ENCODE measurements around the gene ANKMY1. TPM values are rescaled to one million over a fixed set of nuclear protein-coding genes. Genes with fewer than 3 reads are reported as not detected.

ANKMY1 gene
- total and polyA plus RNA-seq, 2 of the 13 experiments (the other 11 are each of a cell fraction or from before 2014, with no cell fraction given), result 11.7 to 18.8 TPM

- BruUV-seq (replicated peaks), result no TSS peak
- H3K9me3 ChIP-seq (ENCODE audit: low read length), result no peaks in the 10 kb centered on the region
- H3K79me2 ChIP-seq (ENCODE audit: insufficient read depth, low read length), result no peaks in the 10 kb centered on the region
- intact Hi-C loops (cut with micrococcal nuclease; ENCODE audit: unreplicated experiment) (no loop called here), in situ Hi-C loops (cut with HindIII; ENCODE audit: extremely low pct_ligation_motif_present, low pct_unique_long_range_greater_than_20kb) (no loop called here)
- H2AFZ ChIP-seq (ENCODE audit: low read length), result no peak overlapping the region
- POLR2A ChIA-PET, result interaction anchor here (1.1 kb wide), 1 partner anchor 181 kb away, joined by 4 read pairs; no protein-coding TSS in a partner anchor
- 0 out of 3 replicates have a peak, but pooled peaks have one; percentile 1 for ATAC-seq
- WGBS (ENCODE audit: low lambda C conversion rate), result 17% methylated on average over 26 of the region's 34 CpGs
- H3K9ac ChIP-seq (ENCODE audit: insufficient read depth, low read depth, low read length), result no peak overlapping the region
- no peaks in the 10 kb centered on the region for H3K36me3 ChIP-seq (replicated peaks in 1 of 2; ENCODE audit: control insufficient read depth in 1 of 2, insufficient read depth in 2 of 2, low read length in 2 of 2)
- H3K4me3 ChIP-seq (replicated peaks in 1 of 3; ENCODE audit: insufficient read depth in 1 of 3, low read depth in 2 of 3, low read length in 3 of 3), result no peak overlapping the region
- H3K27ac ChIP-seq (ENCODE audit: extremely low read length, insufficient read depth, low read length), result no peak overlapping the region
- TF ChIP-seq CENPT (CRISPR knock-in tag; IDR thresholded peaks at IDR 0.05; ENCODE audit: low read depth), result 0 out of 2 replicates have a peak, but pooled peaks have one; percentile 32
- 0 out of 2 replicates have a peak, but pooled peaks have one; percentile 2 for TF ChIP-seq ZNF800 (CRISPR knock-in tag; IDR thresholded peaks at IDR 0.05)
- no peak for TF ChIP-seq SAFB2 (CRISPR knock-in tag; IDR thresholded peaks at IDR 0.05; ENCODE audit: borderline replicate concordance, low read depth)
- no peak overlapping the region for H3K4me2 ChIP-seq (ENCODE audit: low read depth, low read length)
- FAIRE-seq, result no peak
- no peak for DNase-seq (ENCODE audit: low spot score)
- CTCF ChIA-PET (ENCODE audit: low intra/inter-chr PET ratio, low total read pairs), result no interaction called here
- H3K27me3 ChIP-seq (ENCODE audit: control insufficient read depth in 1 of 2, insufficient read depth in 2 of 2, low read length in 2 of 2), result peaks cover 37 to 86% of the 10 kb centered on the region in 2 experiments
- H3K4me1 ChIP-seq (ENCODE audit: insufficient read depth, low read length), result peaks cover 10% of the 10 kb centered on the region
- peaks cover 3% of the 10 kb centered on the region; the same call in 1 of the 2 replicates for H4K20me1 ChIP-seq (ENCODE audit: insufficient read depth, low read length)
Observed at GRCh38 chr2:240432820-240433801, 124.7 kb downstream of the ANKMY1 start.

GRCh38 chr2:240432430-240432819 lies 125.4 kb downstream of the ANKMY1 start:
- BruUV-seq (replicated peaks), result no TSS peak
- DNase-seq (ENCODE audit: low spot score) (no peak), FAIRE-seq (no peak), ATAC-seq (no peak)
- ChIA-PET CTCF (ENCODE audit: low intra/inter-chr PET ratio, low total read pairs) (no interaction called here), POLR2A (interaction anchor here (1.1 kb wide), 1 partner anchor 180 kb away, joined by 4 read pairs; no protein-coding TSS in a partner anchor)
- intact Hi-C loops (cut with micrococcal nuclease; ENCODE audit: unreplicated experiment), result no loop called here
- Histone ChIP-seq H3K27ac (ENCODE audit: extremely low read length, insufficient read depth, low read length) (no peak overlapping the region), H3K4me1 (ENCODE audit: insufficient read depth, low read length) (peaks cover 10% of the 10 kb centered on the region), H2AFZ (ENCODE audit: low read length) (no peak overlapping the region), H3K9me3 (ENCODE audit: low read length) (no peaks in the 10 kb centered on the region), H4K20me1 (ENCODE audit: insufficient read depth, low read length) (no peaks in the 10 kb centered on the region; the same call in 1 of the 2 replicates), H3K9ac (ENCODE audit: insufficient read depth, low read depth, low read length) (no peak overlapping the region), H3K36me3 (replicated peaks in 1 of 2; ENCODE audit: control insufficient read depth in 1 of 2, insufficient read depth in 2 of 2, low read length in 2 of 2) (no peaks in the 10 kb centered on the region), H3K4me2 (ENCODE audit: low read depth, low read length) (no peak overlapping the region), H3K79me2 (ENCODE audit: insufficient read depth, low read length) (no peaks in the 10 kb centered on the region), H3K4me3 (replicated peaks in 1 of 3; ENCODE audit: insufficient read depth in 1 of 3, low read depth in 2 of 3, low read length in 3 of 3) (no peak overlapping the region), H3K27me3 (ENCODE audit: control insufficient read depth in 1 of 2, insufficient read depth in 2 of 2, low read length in 2 of 2) (peaks cover 39 to 86% of the 10 kb centered on the region in 2 experiments)
- WGBS (ENCODE audit: low lambda C conversion rate), result 55% methylated on average over 9 of the region's 9 CpGs
- in situ Hi-C loops (cut with HindIII; ENCODE audit: extremely low pct_ligation_motif_present, low pct_unique_long_range_greater_than_20kb), result no loop called here
- no peak for TF ChIP-seq SAFB2 (CRISPR knock-in tag; IDR thresholded peaks at IDR 0.05; ENCODE audit: borderline replicate concordance, low read depth)
- TF ChIP-seq MZF1 (CRISPR knock-in tag; IDR thresholded peaks at IDR 0.05; ENCODE audit: borderline replicate concordance), result no peak
- no peak for TF ChIP-seq AHDC1 (CRISPR knock-in tag; IDR thresholded peaks at IDR 0.05; ENCODE audit: borderline replicate concordance)
- no peak for TF ChIP-seq POGZ (CRISPR knock-in tag; IDR thresholded peaks at IDR 0.05)
- TF ChIP-seq NFE2L2 (IDR thresholded peaks at IDR 0.05; ENCODE audit: low read length), result no peak
- TF ChIP-seq ZNF101 (CRISPR knock-in tag; IDR thresholded peaks at IDR 0.05; ENCODE audit: borderline replicate concordance, low read depth), result no peak

All from HepG2 (cell line).